T-cell (primary cell): ENCODE data around the gene PPP1R7. TPM values are rescaled to one million over a fixed set of nuclear protein-coding genes. Genes with fewer than 3 reads are reported as not detected.

ENCODE experiments used
- ATAC-seq, 4 experiments: fragments of 200-7000 bp in 3 of 4; fragments of 150-1000 bp in 1 of 4; cut with Tn5 transposase; replicated peaks in 1 of 4; 1 replicate in 3 of 4; 2 replicates in 1 of 4; pipeline ENCODE4 v1.10.0; 2021; ENCODE audit warnings: moderate library complexity in 3 of 4, mild to moderate bottlenecking in 2 of 4, moderate number of reproducible peaks in 1 of 4
- CTCF ChIA-PET, 2 donors: fragments of 300-600 bp; sonication (Branson Sonifier 250); formaldehyde crosslinking; loops; one replicate each; lab custom pipeline; 2022; ENCODE audit warnings: antibody characterized with exemption in 2 of 2; lab: Charles Lee
- POLR2A ChIA-PET, 2 donors: fragments of 300-600 bp; sonication (Branson Sonifier 250); formaldehyde crosslinking; loops; one replicate each; lab custom pipeline; 2022; ENCODE audit warnings: antibody characterized with exemption in 2 of 2; lab: Charles Lee
- DNase-seq, 35 experiments: peaks; one replicate each; pipeline versions ENCODE4 v3.0.0 to v3.0.0-alpha.2; 2013 to 2023
- H3K27ac ChIP-seq: one replicate; pipeline ENCODE4 v1.5.1; 2013; ENCODE audit warnings: low read length
- H3K27me3 ChIP-seq, 2 experiments: replicated peaks in 1 of 2; 1 replicate in 1 of 2; 2 replicates in 1 of 2; pipeline versions ENCODE4 v1.6.1 to v1.7.0; 2013; ENCODE audit warnings: low read length in 1 of 2, mixed read lengths in 1 of 2; ENCODE audit not compliant: control insufficient read depth in 2 of 2, insufficient read depth in 2 of 2; ENCODE audit errors: extremely low read depth in 1 of 2
- H3K36me3 ChIP-seq, 2 donors: 1 replicate in 1 of 2; 2 replicates in 1 of 2; pipeline versions ENCODE4 v1.6.1 to v1.7.0; 2013; ENCODE audit warnings: low read length in 1 of 2; ENCODE audit not compliant: control insufficient read depth in 2 of 2, insufficient read depth in 1 of 2; ENCODE audit errors: extremely low read depth in 1 of 2
- H3K4me1 ChIP-seq, 2 experiments: 1 replicate in 1 of 2; 2 replicates in 1 of 2; pipeline versions ENCODE4 v1.6.1 to v1.7.0; 2013; ENCODE audit warnings: low read length in 2 of 2, mixed read lengths in 1 of 2; ENCODE audit not compliant: insufficient read depth in 2 of 2, control insufficient read depth in 1 of 2; ENCODE audit errors: extremely low read depth in 1 of 2
- H3K4me3 ChIP-seq, 2 donors: 1 replicate in 1 of 2; 2 replicates in 1 of 2; pipeline versions ENCODE4 v1.5.1 to v1.7.0; 2013; ENCODE audit warnings: mild to moderate bottlenecking in 2 of 2, low read length in 1 of 2, moderate library complexity in 1 of 2; ENCODE audit not compliant: control insufficient read depth in 1 of 2; ENCODE audit errors: extremely low read depth in 1 of 2
- H3K9me3 ChIP-seq: 2 replicates; pipeline ENCODE4 v1.7.0; 2013
- H3K27ac Mint-ChIP-seq, 2 donors: one replicate each; pipeline ENCODE4 v1.8.0; 2020 to 2021; ENCODE audit warnings: mild to moderate bottlenecking in 2 of 2, mixed read lengths in 2 of 2
- H3K27me3 Mint-ChIP-seq, 2 donors: one replicate each; pipeline ENCODE4 v1.8.0; 2021 to 2022; ENCODE audit warnings: mixed read lengths in 2 of 2
- H3K36me3 Mint-ChIP-seq: one replicate; pipeline ENCODE4 v1.8.0; 2021; ENCODE audit warnings: mixed read lengths
- H3K4me1 Mint-ChIP-seq, 3 donors: one replicate each; pipeline ENCODE4 v1.8.0; 2020 to 2022; ENCODE audit warnings: mixed read lengths in 3 of 3, mild to moderate bottlenecking in 1 of 3
- H3K4me3 Mint-ChIP-seq, 3 donors: one replicate each; pipeline ENCODE4 v1.8.0; 2020 to 2022; ENCODE audit warnings: mild to moderate bottlenecking in 3 of 3, mixed read lengths in 3 of 3, moderate library complexity in 3 of 3
- H3K9me3 Mint-ChIP-seq, 3 donors: one replicate each; pipeline ENCODE4 v1.8.0; 2020 to 2022; ENCODE audit warnings: mixed read lengths in 3 of 3
- WGBS: methylation state at CpG from one replicate; pipeline ENCODE4 v1.1.5; 2013; ENCODE audit warnings: missing lambda C conversion rate; ENCODE audit not compliant: insufficient coverage; 5-methylcytosine and 5-hydroxymethylcytosine counted together
- total RNA-seq, 35 experiments: library from RNA in 6 of 35; stranded (reverse) in 6 of 35; fragments of 120-200 nt in 1 of 35; gene quantifications; one replicate each; pipeline versions ENCODE4 v1.2.1 to v1.2.4 and lab custom pipeline; 2013 to 2026

The PPP1R7 gene
- total RNA-seq, 5 donors from 2014 or later (not counting 1 experiment from before 2014, with no cell fraction given): 46.6 to 61.2 (median 53.8) TPM

DNA sequence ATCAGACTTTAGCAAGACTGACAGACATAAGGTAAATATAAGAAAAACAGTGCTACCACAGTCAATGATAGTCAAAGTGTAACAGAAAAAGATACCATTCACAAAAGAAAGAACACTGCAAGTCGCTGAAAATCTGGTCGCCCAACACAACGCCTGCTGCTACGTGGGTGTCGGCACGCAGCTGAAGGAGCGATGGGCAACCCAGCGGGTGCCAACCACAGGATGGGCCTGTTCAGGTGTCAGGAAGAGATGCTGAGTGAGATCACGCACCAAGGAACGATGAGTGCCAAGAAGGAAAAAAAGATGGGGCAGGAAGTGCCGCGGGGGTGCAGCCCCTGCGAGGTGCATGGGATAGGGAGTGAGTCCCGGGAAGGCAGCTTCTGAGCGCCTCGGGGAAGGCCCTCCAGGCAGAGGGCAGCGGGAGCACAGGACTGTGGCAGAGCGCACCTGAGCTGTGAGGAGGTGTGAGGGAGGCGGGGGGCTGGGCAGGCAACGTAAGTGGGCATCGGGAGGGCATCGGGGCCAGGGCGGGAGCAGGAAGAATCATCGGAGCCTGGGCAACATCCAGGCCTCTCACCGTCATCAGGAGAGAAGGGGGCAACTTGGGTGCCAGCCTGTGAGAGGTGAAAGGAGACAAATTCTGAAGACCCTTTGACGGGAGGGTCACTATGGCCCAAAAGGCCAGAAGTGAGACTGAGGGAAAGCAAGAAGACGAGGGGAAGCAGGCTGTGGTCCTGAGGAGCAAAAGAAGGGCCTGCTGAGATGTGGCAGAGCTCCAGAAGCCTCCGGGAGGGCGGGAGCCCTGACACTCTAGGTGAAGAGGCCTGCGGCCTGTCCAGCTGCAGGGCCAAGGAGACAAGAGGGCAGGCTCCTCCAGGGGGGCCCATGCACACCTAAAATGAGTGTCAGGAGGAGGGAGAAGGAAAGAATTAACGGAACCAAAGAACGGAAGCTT, 33.4 kb upstream of the PPP1R7 start:
- Mint-ChIP-seq H3K27me3 (no peaks in the 10 kb centered on the region), H3K27ac (peak overlapping the region in 1 of 2 donors; percentile 64), H3K36me3 (peaks cover 61% of the 10 kb centered on the region), H3K4me3 (no peak overlapping the region), H3K9me3 (no peaks in the 10 kb centered on the region), H3K4me1 (peaks cover 11 to 21% (median 20%) of the 10 kb centered on the region in 3 donors)
- H3K27me3 ChIP-seq: no peaks in the 10 kb centered on the region
- H3K27ac ChIP-seq: no peak overlapping the region
- 95% methylated on average over 26 of the region's 32 CpGs for WGBS
- no peaks in the 10 kb centered on the region for H3K9me3 ChIP-seq
- CTCF ChIA-PET: no interaction called here
- no peak for DNase-seq
- POLR2A ChIA-PET: no interaction called here
- H3K4me1 ChIP-seq: peaks cover 0 to 7% of the 10 kb centered on the region in 2 experiments
- peaks cover 0 to 21% of the 10 kb centered on the region in 2 donors for H3K36me3 ChIP-seq
- no peak for ATAC-seq
- no peak overlapping the region for H3K4me3 ChIP-seq

DNA sequence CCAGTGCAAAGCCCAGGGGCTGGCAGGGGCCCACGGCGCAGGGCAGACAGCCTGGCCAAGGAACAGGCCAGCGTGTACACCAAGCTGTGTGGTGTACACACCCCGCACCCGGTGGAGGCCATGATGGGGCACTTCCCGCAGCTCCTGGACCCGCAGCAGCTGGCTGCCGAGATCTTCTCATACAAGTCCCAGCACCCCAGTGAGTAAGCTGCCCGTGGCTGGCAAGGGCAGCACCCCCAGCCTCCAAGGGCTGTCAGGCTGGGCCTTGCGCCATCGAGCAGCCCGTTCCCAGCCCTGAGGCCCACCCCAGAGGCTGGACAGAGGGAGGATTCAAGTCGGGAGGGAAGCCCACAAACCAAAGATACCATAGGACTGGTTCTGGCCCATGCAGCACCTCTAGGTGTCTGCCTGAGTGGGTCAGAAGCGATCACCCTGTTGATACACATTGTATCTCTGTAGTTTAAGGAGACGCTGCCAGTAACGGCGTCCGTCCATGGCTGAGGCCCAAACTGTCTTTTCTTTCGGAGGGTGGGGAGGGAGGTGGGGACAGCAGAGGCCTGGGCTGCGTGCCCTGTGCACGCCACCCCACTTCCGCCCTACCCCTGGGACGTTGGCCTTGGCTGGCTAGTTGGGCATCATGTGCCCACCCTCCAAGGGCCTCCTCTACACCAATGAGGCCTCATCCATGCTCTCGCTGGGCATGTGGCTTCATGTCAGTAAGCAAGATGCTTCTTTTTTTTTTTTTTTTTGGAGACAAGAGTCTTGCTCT, 31.3 kb upstream of the PPP1R7 start:
- H3K27me3 Mint-ChIP-seq: no peaks in the 10 kb centered on the region
- Histone ChIP-seq H3K36me3 (peaks cover 0 to 24% of the 10 kb centered on the region in 2 donors), H3K27me3 (no peaks in the 10 kb centered on the region), H3K4me3 (no peak overlapping the region), H3K27ac (no peak overlapping the region), H3K4me1 (peaks cover 0 to 6% of the 10 kb centered on the region in 2 experiments), H3K9me3 (no peaks in the 10 kb centered on the region)
- H3K4me1 Mint-ChIP-seq: peaks cover 3 to 13% (median 11%) of the 10 kb centered on the region in 3 donors
- CTCF ChIA-PET: no interaction called here
- WGBS: 95% methylated on average over 22 of the region's 24 CpGs
- POLR2A ChIA-PET: interaction anchor here in 1 of 2 donors (0.7 kb wide), 1 partner anchor 24 kb away, joined by 3 read pairs; no protein-coding TSS in a partner anchor
- DNase-seq (no peak), ATAC-seq (no peak)
- peak overlapping the region in 1 of 2 donors; percentile 30 for H3K27ac Mint-ChIP-seq
- no peaks in the 10 kb centered on the region for H3K9me3 Mint-ChIP-seq
- H3K36me3 Mint-ChIP-seq: peaks cover 62% of the 10 kb centered on the region
- no peak overlapping the region for H3K4me3 Mint-ChIP-seq

DNA sequence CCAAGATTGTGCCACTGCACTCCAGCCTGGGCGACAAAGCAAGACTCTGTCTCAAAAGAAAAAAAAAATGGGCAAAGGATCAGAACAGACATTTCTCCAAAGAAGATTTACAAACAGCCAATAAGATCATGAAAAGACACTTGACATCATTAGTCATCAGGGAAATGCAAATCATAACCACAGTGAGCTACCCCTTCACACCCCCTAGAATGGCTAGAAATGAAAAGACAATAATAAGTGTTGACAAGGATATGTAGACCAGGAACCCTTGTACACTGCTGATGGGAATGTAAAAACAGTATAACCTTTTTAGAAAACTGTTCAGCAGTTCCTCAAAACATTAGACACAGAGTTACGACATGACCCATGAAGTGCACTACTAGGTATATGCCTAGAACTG, 29.8 kb upstream of the PPP1R7 start:
- ChIA-PET POLR2A (no interaction called here), CTCF (no interaction called here)
- ATAC-seq (no peak), DNase-seq (no peak)
- Histone ChIP-seq H3K27ac (no peak overlapping the region), H3K9me3 (no peaks in the 10 kb centered on the region), H3K27me3 (no peaks in the 10 kb centered on the region), H3K4me1 (peaks cover 0 to 16% of the 10 kb centered on the region in 2 experiments), H3K4me3 (no peak overlapping the region), H3K36me3 (peaks cover 0 to 13% of the 10 kb centered on the region in 2 donors)
- Mint-ChIP-seq H3K9me3 (no peaks in the 10 kb centered on the region), H3K36me3 (peaks cover 49% of the 10 kb centered on the region), H3K27me3 (no peaks in the 10 kb centered on the region), H3K27ac (peak overlapping the region in 1 of 2 donors; percentile 2), H3K4me1 (peaks cover 6 to 16% (median 13%) of the 10 kb centered on the region in 3 donors), H3K4me3 (no peak overlapping the region)
- 100% methylated on average over 1 of the region's 2 CpGs for WGBS

DNA sequence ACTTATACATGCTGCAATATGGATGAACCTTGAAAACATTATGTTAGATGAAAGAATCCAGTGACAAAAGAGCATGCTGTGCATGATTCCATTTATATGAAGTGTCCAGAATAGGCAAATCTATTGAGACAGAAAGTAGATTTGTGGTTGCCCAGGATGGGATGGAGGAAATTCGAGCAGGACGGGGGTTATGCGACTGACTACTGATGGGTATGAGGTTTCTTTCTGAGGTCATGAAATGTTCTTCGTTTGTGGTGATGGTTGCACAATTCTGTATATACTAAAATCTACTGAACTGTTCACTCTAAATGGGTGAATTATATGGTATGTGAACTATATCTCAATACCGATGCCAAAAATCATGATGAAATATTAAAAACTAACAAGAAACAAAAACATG, 29.3 kb upstream of the PPP1R7 start:
- peaks cover 0 to 14% of the 10 kb centered on the region in 2 donors for H3K36me3 ChIP-seq
- no peak overlapping the region for H3K27ac ChIP-seq
- ChIA-PET POLR2A (no interaction called here), CTCF (no interaction called here)
- no peaks in the 10 kb centered on the region for H3K27me3 ChIP-seq
- H3K27ac Mint-ChIP-seq: no peak overlapping the region
- no peaks in the 10 kb centered on the region for H3K9me3 Mint-ChIP-seq
- H3K4me1 ChIP-seq: peaks cover 0 to 22% of the 10 kb centered on the region in 2 experiments
- no peak overlapping the region for H3K4me3 Mint-ChIP-seq
- WGBS: no CpG with 5 or more reads among the region's 5 CpGs
- H3K4me3 ChIP-seq: no peak overlapping the region
- peaks cover 48% of the 10 kb centered on the region for H3K36me3 Mint-ChIP-seq
- no peaks in the 10 kb centered on the region for H3K27me3 Mint-ChIP-seq
- ATAC-seq (no peak), DNase-seq (no peak)
- H3K4me1 Mint-ChIP-seq: peaks cover 6 to 15% (median 13%) of the 10 kb centered on the region in 3 donors
- H3K9me3 ChIP-seq: no peaks in the 10 kb centered on the region

DNA sequence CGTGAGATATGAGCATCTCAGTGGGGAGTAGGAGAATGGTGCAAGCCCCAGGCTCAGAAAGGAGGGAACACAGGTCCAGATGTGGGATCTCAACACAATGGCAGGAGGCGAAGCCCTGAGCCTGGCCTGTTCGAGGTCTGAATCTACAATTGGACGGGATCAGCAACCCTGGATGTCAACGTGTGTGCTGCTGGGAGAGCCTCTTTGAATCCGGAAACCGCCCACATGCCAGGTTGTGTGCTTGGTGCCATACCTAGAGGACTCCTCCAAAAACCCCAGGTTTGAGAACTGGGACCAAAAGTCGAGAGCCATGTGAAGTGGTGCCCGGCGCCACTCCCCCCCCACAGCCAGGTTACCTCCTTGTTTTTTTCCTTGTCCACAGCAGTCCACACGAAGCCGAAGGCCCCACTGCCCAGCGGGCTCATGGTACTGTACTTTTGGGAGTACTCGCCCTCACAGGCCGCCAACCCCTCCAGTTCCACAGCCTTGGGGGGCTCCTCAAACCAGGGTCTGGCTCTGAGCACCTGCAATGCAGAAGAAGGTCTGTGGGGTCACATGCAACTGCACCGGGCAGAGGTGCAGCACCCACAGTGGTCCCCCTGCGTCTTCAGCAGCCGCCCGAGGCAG, 27.8 kb upstream of the PPP1R7 start:
- Histone ChIP-seq H3K27me3 (no peaks in the 10 kb centered on the region), H3K27ac (no peak overlapping the region), H3K36me3 (peaks cover 0 to 17% of the 10 kb centered on the region in 2 donors), H3K4me1 (peaks cover 0 to 35% of the 10 kb centered on the region in 2 experiments), H3K4me3 (no peak overlapping the region), H3K9me3 (no peaks in the 10 kb centered on the region)
- H3K27ac Mint-ChIP-seq: peak overlapping the region in 1 of 2 donors; percentile 44
- H3K4me3 Mint-ChIP-seq: no peak overlapping the region
- no peaks in the 10 kb centered on the region for H3K27me3 Mint-ChIP-seq
- DNase-seq (no peak), ATAC-seq (no peak)
- peaks cover 9 to 20% (median 14%) of the 10 kb centered on the region in 3 donors for H3K4me1 Mint-ChIP-seq
- WGBS: 92% methylated on average over 19 of the region's 19 CpGs
- CTCF ChIA-PET: no interaction called here
- no peaks in the 10 kb centered on the region for H3K9me3 Mint-ChIP-seq
- peaks cover 38% of the 10 kb centered on the region for H3K36me3 Mint-ChIP-seq
- POLR2A ChIA-PET: no interaction called here
